ENCODE results near the gene SIRT3.
A peak's percentile ranks its signal among the peaks of the same experiment; 100 is the strongest.

Gene SIRT3

GRCh38 chr11:235997-236773 is at the start of gene SIRT3:
TSS of gene SIRT3 (minus strand) at chr11:236342. CDS start at chr11:236328, 14 bp downstream.
- peak; percentile 78 for DNase-seq

GRCh38 chr11:285894-286220 is 49.7 kb upstream of the SIRT3 start:
- DNase-seq: no peak

- DNase-seq: no peak
These were observed 49.1 kb upstream of the SIRT3 start for GRCh38 chr11:285021-285893.

GRCh38 chr11:284105-285020 is 48.2 kb upstream of the SIRT3 start:
- DNase-seq: no peak

GRCh38 chr11:283405-284104 is 47.4 kb upstream of the SIRT3 start:
- DNase-seq: no peak

GRCh38 chr11:282630-283360 is 46.7 kb upstream of the SIRT3 start:
- DNase-seq: no peak

- DNase-seq: no peak
These were observed 46.0 kb upstream of the SIRT3 start for GRCh38 chr11:282171-282570.

GRCh38 chr11:281486-282161 is 45.5 kb upstream of the SIRT3 start:
- no peak for DNase-seq

- no peak for DNase-seq
These were observed 44.8 kb upstream of the SIRT3 start for GRCh38 chr11:280706-281485.

GRCh38 chr11:279966-280705 is 44.0 kb upstream of the SIRT3 start:
- peak; percentile 23 for DNase-seq

- no peak for DNase-seq
These were observed 43.2 kb upstream of the SIRT3 start for GRCh38 chr11:279040-279965.

- no peak for DNase-seq
These were observed 42.1 kb upstream of the SIRT3 start, which contains the start of gene NLRP6 for GRCh38 chr11:278001-278951. TSS of gene NLRP6 (plus strand) at chr11:278407. CDS start at chr11:278570, 163 bp downstream.

- no peak for DNase-seq
These were observed 40.1 kb upstream of the SIRT3 start for GRCh38 chr11:276219-276618.

GRCh38 chr11:272931-273198 is 36.7 kb upstream of the SIRT3 start:
- DNase-seq: no peak

- no peak for DNase-seq
These were observed 36.2 kb upstream of the SIRT3 start for GRCh38 chr11:272195-272930.

GRCh38 chr11:271319-271715 is 35.2 kb upstream of the SIRT3 start:
- no peak for DNase-seq
